SK-N-SH (cell line): Measurements from ENCODE around the gene SMAD3. TPM values are rescaled to one million over a fixed set of nuclear protein-coding genes. Genes with fewer than 3 reads are reported as not detected.

Experiments
- CHD2 ChIP-seq: fragments of 150-350 bp; IDR thresholded peaks from 2 replicates; pipeline ENCODE4 v1.6.1; 2018; ENCODE audit warnings: low read length; ENCODE audit not compliant: partially characterized antibody
- ELF1 ChIP-seq: IDR thresholded peaks from 2 replicates; pipeline ENCODE4 v1.4.0; 2012
- EP300 ChIP-seq, 2 experiments: IDR thresholded peaks; 2 replicates each; pipeline versions ENCODE4 v1.4.0 to v1.6.1; 2012; ENCODE audit warnings: borderline replicate concordance in 1 of 2, low read depth in 1 of 2, low read length in 1 of 2
- EZH2phosphoT487 ChIP-seq: fragments of 200-600 bp; sonication (generic); IDR thresholded peaks from 2 replicates; pipeline ENCODE4 v1.6.1; 2017; ENCODE audit warnings: low read depth, mixed run types, mild to moderate bottlenecking, antibody characterized with exemption, moderate library complexity, borderline replicate concordance
- GABPA ChIP-seq: IDR thresholded peaks from 2 replicates; pipeline ENCODE4 v1.4.0; 2012; ENCODE audit warnings: low read depth, mild to moderate bottlenecking
- GATA2 ChIP-seq: sonication (generic); formaldehyde crosslinking; IDR thresholded peaks from 2 replicates; pipeline ENCODE4 v1.5.0; 2020; ENCODE audit warnings: mild to moderate bottlenecking, missing genetic modification reagents
- MEF2A ChIP-seq: IDR thresholded peaks from 2 replicates; pipeline ENCODE4 v1.4.0; 2012; ENCODE audit warnings: low read depth, borderline replicate concordance
- NRF1 ChIP-seq: IDR thresholded peaks from 2 replicates; pipeline ENCODE4 v1.6.1; 2012; ENCODE audit warnings: low read depth, mild to moderate bottlenecking, low read length
- PBX3 ChIP-seq: IDR thresholded peaks from 2 replicates; pipeline ENCODE4; 2012
- RAD21 ChIP-seq: IDR thresholded peaks from 2 replicates; pipeline ENCODE4 v1.6.1; 2012; ENCODE audit warnings: mild to moderate bottlenecking, low read length
- REST ChIP-seq: IDR thresholded peaks from 2 replicates; pipeline ENCODE4 v1.6.1; 2012; ENCODE audit warnings: mild to moderate bottlenecking, low read depth, low read length, moderate library complexity
- SIN3A ChIP-seq: IDR thresholded peaks from 2 replicates; pipeline ENCODE4 v1.6.1; 2012; ENCODE audit warnings: low read depth, mild to moderate bottlenecking, low read length, moderate library complexity, borderline replicate concordance
- TAF1 ChIP-seq: IDR thresholded peaks from 2 replicates; pipeline ENCODE4 v1.6.1; 2012; ENCODE audit warnings: low read depth, mild to moderate bottlenecking, low read length, moderate library complexity, borderline replicate concordance
- TEAD4 ChIP-seq: IDR thresholded peaks from 2 replicates; pipeline ENCODE4 v1.4.0; 2012; ENCODE audit warnings: mild to moderate bottlenecking, borderline replicate concordance; ENCODE audit not compliant: insufficient read depth
- USF1 ChIP-seq: IDR thresholded peaks from 2 replicates; pipeline ENCODE4 v1.4.0; 2012; ENCODE audit warnings: low read depth, borderline replicate concordance
- YY1 ChIP-seq: IDR thresholded peaks from 2 replicates; pipeline ENCODE4 v1.4.0; 2012; ENCODE audit warnings: low read depth, mild to moderate bottlenecking
- ZBTB33 ChIP-seq: IDR thresholded peaks from 2 replicates; pipeline ENCODE4 v1.4.0; 2012; ENCODE audit warnings: low read depth, borderline replicate concordance
- polyA plus RNA-seq, 3 experiments: library from polyadenylated mRNA; depleted of rRNA; stranded (reverse); fragments of >200 nt; gene quantifications; 2 replicates each; pipeline ENCODE4 v1.2.3, GENCODE V29; 2012

The SMAD3 gene
- polyA plus RNA-seq, 1 of the 3 experiments (the other 2 are of a cell fraction): 19.5 TPM

GRCh38 chr15:67125589-67126502 is 60.4 kb downstream of the SMAD3 start (continued):
- TF ChIP-seq REST: no peak; the same call in 1 of the 2 replicates
- peak; percentile 54 to 99; a peak in 3 of 4 replicates for TF ChIP-seq EP300 (IDR thresholded peaks at IDR 0.05; ENCODE audit: borderline replicate concordance in 1 of 2, low read depth in 1 of 2, low read length in 1 of 2)
- TF ChIP-seq NRF1: no peak
- TF ChIP-seq GABPA: no peak
- TF ChIP-seq EZH2phosphoT487: no peak
- no peak for TF ChIP-seq CHD2
- peak; percentile 54; the same call in 1 of the 2 replicates for TF ChIP-seq TAF1
- peak; percentile 70; the same call in 1 of the 2 replicates for TF ChIP-seq SIN3A
- 0 out of 2 replicates have a peak, but pooled peaks have one; percentile 13 for TF ChIP-seq YY1
- peak; percentile 77 for TF ChIP-seq ZBTB33
- no peak for TF ChIP-seq ELF1
- peak; percentile 71; the same call in 1 of the 2 replicates for TF ChIP-seq TEAD4
- no peak for TF ChIP-seq GATA2
- TF ChIP-seq USF1: no peak
- TF ChIP-seq RAD21: no peak
- TF ChIP-seq PBX3: peak; percentile 89
- no peak for TF ChIP-seq MEF2A
